K562 (cell line): ENCODE data around the gene PCSK6. TPM values are rescaled to one million over a fixed set of nuclear protein-coding genes. Genes with fewer than 3 reads are reported as not detected.

Source experiments
- ATAC-seq: fragments of 200-7000 bp; cut with Tn5 transposase; 3 replicates; pipeline ENCODE4 v1.9.1; 2020; ENCODE audit warnings: moderate library complexity
- BruUV-seq: library from RNA; stranded (reverse); fragments of 400-500 nt; replicated peaks from 2 replicates; lab custom pipeline; 2021; lab: Mats Ljungman, UMichigan
- CTCF ChIA-PET: fragments of 300-600 bp; formaldehyde crosslinking; extraction: SDS; loops from one replicate; lab custom pipeline; 2021; ENCODE audit warnings: low intra/inter-chr PET ratio; lab: Yijun Ruan, JAX
- POLR2A ChIA-PET: fragments of 300-600, 350-650 bp; sonication (Branson Sonifier 250); formaldehyde crosslinking; extraction: SDS; loops from one replicate; lab custom pipeline; 2021; ENCODE audit warnings: antibody characterized with exemption, inconsistent platforms; lab: Yijun Ruan, JAX
- DNase-seq, 4 experiments: peaks; one replicate each; pipeline versions ENCODE4 v3.0.0 to v3.0.0-alpha.2; 2011 to 2018; ENCODE audit warnings: low spot score in 3 of 4, mixed read lengths in 3 of 4; ENCODE audit errors: extremely low read depth in 1 of 4
- FAIRE-seq: peaks from 2 replicates; lab custom pipeline; 2011; peaks lifted over from hg19 to GRCh38; lab: Jason Lieb, UNC
- H2AFZ ChIP-seq: 2 replicates; pipeline ENCODE4 v1.6.0; 2011; ENCODE audit warnings: low read depth, low read length, control low read depth, inconsistent platforms
- H3K27ac ChIP-seq: fragments of 200-600 bp; 3 replicates; pipeline ENCODE4 v1.8.0; 2011; ENCODE audit warnings: low read depth, mild to moderate bottlenecking, control low read depth, inconsistent platforms, low read length, moderate library complexity, mixed read lengths; ENCODE audit errors: extremely low read depth
- H3K27me3 ChIP-seq, 2 experiments: fragments of 300-600 bp in 1 of 2; 2 replicates in 1 of 2; 3 replicates in 1 of 2; pipeline versions ENCODE4 v1.6.0 to v1.8.0; 2011; ENCODE audit warnings: inconsistent platforms in 2 of 2, low read length in 2 of 2, mild to moderate bottlenecking in 1 of 2, mixed read lengths in 1 of 2, moderate library complexity in 1 of 2; ENCODE audit not compliant: control insufficient read depth in 2 of 2, insufficient read depth in 2 of 2
- H3K36me3 ChIP-seq: fragments of 300-600 bp; 3 replicates; pipeline ENCODE4 v1.8.0; 2011; ENCODE audit warnings: mild to moderate bottlenecking, low read length, inconsistent platforms; ENCODE audit not compliant: control insufficient read depth, insufficient read depth
- H3K4me1 ChIP-seq, 2 experiments: fragments of 200-600 bp in 1 of 2; replicated peaks in 1 of 2; 2 replicates in 1 of 2; 3 replicates in 1 of 2; pipeline versions ENCODE4 v1.5.1 to v1.8.0; 2011; ENCODE audit warnings: inconsistent platforms in 2 of 2, low read length in 2 of 2, mild to moderate bottlenecking in 1 of 2, mixed read lengths in 1 of 2, moderate library complexity in 1 of 2; ENCODE audit not compliant: control insufficient read depth in 2 of 2, insufficient read depth in 2 of 2
- H3K4me2 ChIP-seq: 2 replicates; pipeline ENCODE4 v1.6.1; 2011; ENCODE audit warnings: low read length, control low read depth, inconsistent platforms, mixed read lengths; ENCODE audit not compliant: insufficient read depth
- H3K4me3 ChIP-seq: fragments of 200-600 bp; sonication (generic), shearing (Covaris generic); 2 replicates; pipeline ENCODE4 v1.5.1; 2016; ENCODE audit warnings: control low read depth, inconsistent platforms
- H3K79me2 ChIP-seq: fragments of 200-600 bp; 3 replicates; pipeline ENCODE4 v1.8.0; 2011; ENCODE audit warnings: low read length, inconsistent platforms; ENCODE audit not compliant: control insufficient read depth, insufficient read depth
- H3K9ac ChIP-seq, 2 experiments: 2 replicates each; pipeline versions ENCODE4 v1.6.0 to v1.6.1; 2011; ENCODE audit warnings: low read depth in 2 of 2, low read length in 2 of 2, control low read depth in 1 of 2, inconsistent platforms in 1 of 2, mild to moderate bottlenecking in 1 of 2, mixed read lengths in 1 of 2; ENCODE audit not compliant: insufficient read depth in 1 of 2
- H3K9me1 ChIP-seq: one replicate; pipeline ENCODE4 v1.6.0; 2011; ENCODE audit warnings: inconsistent platforms, mild to moderate bottlenecking, low read length, moderate library complexity; ENCODE audit not compliant: control insufficient read depth, insufficient read depth
- H3K9me3 ChIP-seq: replicated peaks from 2 replicates; pipeline ENCODE4 v1.5.1; 2011; ENCODE audit warnings: low read depth, low read length, inconsistent platforms; ENCODE audit not compliant: control insufficient read depth, insufficient read depth
- H4K20me1 ChIP-seq: replicated peaks from 2 replicates; pipeline ENCODE4 v1.6.1; 2011; ENCODE audit warnings: low read length, inconsistent platforms, mixed read lengths; ENCODE audit not compliant: control insufficient read depth, insufficient read depth
- CBFB ChIP-seq: sonication (generic); formaldehyde crosslinking; IDR thresholded peaks from 2 replicates; pipeline ENCODE4 v1.4.0; 2020; ENCODE audit warnings: mild to moderate bottlenecking, missing genetic modification reagents
- CSDE1 ChIP-seq, 2 experiments: fragments of 450-650 bp; IDR thresholded peaks; 2 replicates each; pipeline ENCODE4 v1.6.1; 2016; ENCODE audit warnings: mild to moderate bottlenecking in 1 of 2
- DIDO1 ChIP-seq: fragments of 450-650 bp; IDR thresholded peaks from 2 replicates; pipeline ENCODE4 v1.6.1; 2016; ENCODE audit warnings: low read depth, missing biosample characterization, missing genetic modification characterization
- ERF ChIP-seq: fragments of 450-650 bp; formaldehyde crosslinking; IDR thresholded peaks from 2 replicates; pipeline ENCODE4 v1.4.0; 2020; ENCODE audit warnings: mild to moderate bottlenecking, mixed read lengths
- ESRRB ChIP-seq: fragments of 250-450 bp; sonication (Bioruptor Pico); IDR thresholded peaks from 2 replicates; pipeline ENCODE4 v1.5.0; 2020; ENCODE audit warnings: mild to moderate bottlenecking, moderate library complexity, borderline replicate concordance
- FOSL1 ChIP-seq: fragments of 200-800 bp; sonication (Bioruptor generic); conservative IDR thresholded peaks from 2 replicates; pipeline ENCODE4 v1.6.1; 2016; ENCODE audit warnings: missing genetic modification characterization, missing compliant biosample characterization
- GABPA ChIP-seq: fragments of 200-800 bp; sonication (Bioruptor generic); conservative IDR thresholded peaks from 2 replicates; pipeline ENCODE4 v1.6.1; 2016; ENCODE audit warnings: low read depth, missing genetic modification characterization, missing compliant biosample characterization
- LARP7 ChIP-seq: fragments of 450-650 bp; IDR thresholded peaks from 2 replicates; pipeline ENCODE4 v1.6.1; 2016
- SMC3 ChIP-seq: conservative IDR thresholded peaks from 2 replicates; pipeline ENCODE4 v1.6.1; 2011; ENCODE audit warnings: low read depth, low read length, improper control_type of control experiment; ENCODE audit not compliant: insufficient read depth
- ZNF143 ChIP-seq: sonication (generic); formaldehyde crosslinking; IDR thresholded peaks from 2 replicates; pipeline ENCODE4 v1.9.0; 2022; ENCODE audit warnings: mild to moderate bottlenecking, missing genetic modification reagents
- ZNF212 ChIP-seq: fragments of 450-650 bp; formaldehyde crosslinking; IDR thresholded peaks from 2 replicates; pipeline ENCODE4 v1.4.0; 2020; ENCODE audit warnings: mild to moderate bottlenecking
- ZNF3 ChIP-seq: fragments of 250-450 bp; sonication (Bioruptor Pico); IDR thresholded peaks from 2 replicates; pipeline ENCODE4 v1.5.0; 2021; ENCODE audit warnings: mild to moderate bottlenecking, moderate library complexity
- ZNF347 ChIP-seq: fragments of 450-650 bp; formaldehyde crosslinking; IDR thresholded peaks from 2 replicates; pipeline ENCODE4 v1.4.0; 2020; ENCODE audit warnings: low read depth, mild to moderate bottlenecking, moderate library complexity
- whole genome bisulfite sequencing: fragments of 100-300 bp; shearing (Covaris generic); methylation state at CpG from one replicate; pipeline ENCODE4 v1.1.6; 2016; ENCODE audit warnings: low coverage, mixed read lengths; ENCODE audit not compliant: insufficient coverage; ENCODE audit errors: missing lambda C conversion rate; 5-methylcytosine and 5-hydroxymethylcytosine counted together
- in situ Hi-C: fragments of 300-500 bp; cut with MboI; formaldehyde crosslinking; loops from 4 replicates; pipeline ENCODE4 v1.15.0; 2018; ENCODE audit warnings: inconsistent platforms, mixed read lengths
- intact Hi-C: fragments of 100-400 bp; cut with micrococcal nuclease; formaldehyde crosslinking; loops from 2 replicates; pipeline ENCODE4 v1.14.2; 2022
- polyA plus RNA-seq, 8 experiments: library from polyadenylated mRNA; depleted of rRNA in 4 of 8; stranded (reverse) in 5 of 8; unstranded in 3 of 8; fragments of >200 nt; fragmentation: Nextera tagmentation in 2 of 8; fragmentation: Illumina TruSeq in 1 of 8; extraction: Ambion mirVana in 2 of 8; extraction: Trizol in 1 of 8; gene quantifications; 2 replicates each; pipeline versions ENCODE4 v1.2.1 to v1.2.3, GENCODE V29; 2011 to 2014; ENCODE audit warnings: inconsistent platforms in 1 of 8, missing spikeins in 1 of 8
- total RNA-seq, 7 experiments: library from RNA; depleted of rRNA in 6 of 7; stranded (reverse); fragments of >200 nt in 6 of 7; fragmentation: Illumina TruSeq in 2 of 7; extraction: Trizol in 2 of 7; gene quantifications; 2 replicates each; pipeline versions ENCODE4 v1.2.1 to v1.2.3, GENCODE V29; 2011 to 2021; ENCODE audit warnings: low replicate concordance in 1 of 7
- TF ChIP-seq, protein P1 (sequence below): IDR thresholded peaks from 3 replicates; pipeline ENCODE4 v1.6.1; 2011; ENCODE audit warnings: borderline replicate concordance, mild to moderate bottlenecking; ENCODE audit not compliant: insufficient read length, insufficient read depth
- TF ChIP-seq, protein P2 (sequence below): fragments of 250-450 bp; sonication (Bioruptor Pico); IDR thresholded peaks from 2 replicates; pipeline ENCODE4 v1.5.0; 2020; ENCODE audit warnings: mild to moderate bottlenecking

The PCSK6 gene
- total and polyA plus RNA-seq, 9 of the 15 experiments (the other 6 are each of a cell fraction or from before 2014, with no cell fraction given): 2.2 to 32.6 (median 14.5) TPM

DNA sequence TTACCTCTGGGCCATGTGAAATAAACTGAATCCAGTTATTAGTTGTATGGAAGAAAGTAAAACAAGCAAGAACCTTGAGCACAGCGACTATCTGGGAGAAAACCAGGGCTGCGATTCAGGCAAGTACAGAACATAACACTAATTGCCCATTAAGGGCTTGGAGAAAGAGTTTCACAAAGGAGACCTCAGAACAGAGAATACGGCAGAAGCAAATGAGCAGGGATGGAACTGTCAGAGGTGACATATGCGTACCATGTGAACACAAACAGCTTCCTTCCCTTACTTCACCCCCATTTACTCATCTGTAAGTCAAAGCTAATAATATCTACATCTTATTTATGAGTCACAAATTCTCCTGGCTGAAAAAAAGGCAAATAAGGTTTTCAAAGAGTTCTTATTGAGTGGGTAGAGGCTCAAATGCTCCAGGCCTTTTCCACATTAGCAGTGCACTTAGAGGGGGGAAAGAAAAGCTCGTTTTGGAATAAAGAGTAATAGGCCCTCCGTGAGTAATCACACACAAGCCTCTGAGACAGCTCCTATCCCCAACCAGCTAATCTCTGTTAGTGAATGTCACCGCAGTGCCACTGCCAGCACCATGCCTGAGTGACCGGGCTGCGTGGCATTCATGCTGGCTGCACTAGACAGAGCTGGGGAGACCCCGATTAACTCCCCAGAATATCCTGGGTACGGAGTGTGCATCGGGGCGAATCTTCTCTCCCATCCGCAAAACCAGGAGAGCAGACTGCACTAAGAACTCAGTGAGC lies 2.6 kb downstream of the PCSK6 start:
- H3K9me3 ChIP-seq: no peaks in the 10 kb centered on the region
- peaks cover 21% of the 10 kb centered on the region; the same call in 2 of the 3 replicates for H3K36me3 ChIP-seq
- peaks cover 24% of the 10 kb centered on the region for H3K79me2 ChIP-seq
- FAIRE-seq (no peak), DNase-seq (no peak), ATAC-seq (no peak)
- ChIA-PET CTCF (no interaction called here), POLR2A (interaction anchor here (0.5 to 2.0 kb wide), 5 partner anchors 9 to 36 kb away, joined by 3 to 9 read pairs (median 4); no protein-coding TSS in a partner anchor)
- BruUV-seq: TSS peak; percentile 33
- no peaks in the 10 kb centered on the region for H4K20me1 ChIP-seq
- H2AFZ ChIP-seq: no peak overlapping the region
- H3K4me3 ChIP-seq: no peak overlapping the region
- no peak overlapping the region for H3K4me2 ChIP-seq
- 59% methylated on average over 14 of the region's 14 CpGs for WGBS
- TF ChIP-seq GABPA (tag): no peak
- TF ChIP-seq, protein P1, sequence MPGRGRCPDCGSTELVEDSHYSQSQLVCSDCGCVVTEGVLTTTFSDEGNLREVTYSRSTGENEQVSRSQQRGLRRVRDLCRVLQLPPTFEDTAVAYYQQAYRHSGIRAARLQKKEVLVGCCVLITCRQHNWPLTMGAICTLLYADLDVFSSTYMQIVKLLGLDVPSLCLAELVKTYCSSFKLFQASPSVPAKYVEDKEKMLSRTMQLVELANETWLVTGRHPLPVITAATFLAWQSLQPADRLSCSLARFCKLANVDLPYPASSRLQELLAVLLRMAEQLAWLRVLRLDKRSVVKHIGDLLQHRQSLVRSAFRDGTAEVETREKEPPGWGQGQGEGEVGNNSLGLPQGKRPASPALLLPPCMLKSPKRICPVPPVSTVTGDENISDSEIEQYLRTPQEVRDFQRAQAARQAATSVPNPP: no peak
- TF ChIP-seq ZNF212: no peak
- no peak for TF ChIP-seq DIDO1 (tag)
- no peak for TF ChIP-seq CBFB (CRISPR knock-in tag)
- no peak for TF ChIP-seq ZNF347
- no peak for TF ChIP-seq SMC3
- no peak for TF ChIP-seq LARP7
- TF ChIP-seq ESRRB (CRISPR knock-in tag): no peak
- TF ChIP-seq ZNF143 (CRISPR knock-in tag): no peak
- TF ChIP-seq ERF (CRISPR knock-in tag): no peak
- no peak for TF ChIP-seq CSDE1 (IDR thresholded peaks at IDR 0.05)
- TF ChIP-seq ZNF3 (CRISPR knock-in tag): no peak
- no peak for TF ChIP-seq FOSL1 (tag)
- TF ChIP-seq, protein P2, sequence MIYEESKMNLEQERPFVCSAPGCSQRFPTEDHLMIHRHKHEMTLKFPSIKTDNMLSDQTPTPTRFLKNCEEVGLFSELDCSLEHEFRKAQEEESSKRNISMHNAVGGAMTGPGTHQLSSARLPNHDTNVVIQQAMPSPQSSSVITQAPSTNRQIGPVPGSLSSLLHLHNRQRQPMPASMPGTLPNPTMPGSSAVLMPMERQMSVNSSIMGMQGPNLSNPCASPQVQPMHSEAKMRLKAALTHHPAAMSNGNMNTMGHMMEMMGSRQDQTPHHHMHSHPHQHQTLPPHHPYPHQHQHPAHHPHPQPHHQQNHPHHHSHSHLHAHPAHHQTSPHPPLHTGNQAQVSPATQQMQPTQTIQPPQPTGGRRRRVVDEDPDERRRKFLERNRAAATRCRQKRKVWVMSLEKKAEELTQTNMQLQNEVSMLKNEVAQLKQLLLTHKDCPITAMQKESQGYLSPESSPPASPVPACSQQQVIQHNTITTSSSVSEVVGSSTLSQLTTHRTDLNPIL (CRISPR knock-in tag): no peak
- 0 out of 4 replicates have a peak overlapping the region, but pooled peaks of 1 of the 2 experiments have one; percentile 62 for H3K9ac ChIP-seq
- H3K27me3 ChIP-seq: peaks cover 0 to 8% of the 10 kb centered on the region in 2 experiments; a peak in 1 of 5 replicates
- H3K9me1 ChIP-seq: no peaks in the 10 kb centered on the region
- in situ Hi-C loops (no loop called here), intact Hi-C loops (loop anchor here (5.0 kb wide), 1 partner anchor 40 kb away; no protein-coding TSS in a partner anchor)
- peaks cover 0 to 20% of the 10 kb centered on the region in 2 experiments; a peak in 3 of 5 replicates for H3K4me1 ChIP-seq
- no peak overlapping the region for H3K27ac ChIP-seq
